ENCODE results near the gene TCOF1.
A peak's percentile ranks its signal among the peaks of the same experiment; 100 is the strongest.

TCOF1 gene

DNA sequence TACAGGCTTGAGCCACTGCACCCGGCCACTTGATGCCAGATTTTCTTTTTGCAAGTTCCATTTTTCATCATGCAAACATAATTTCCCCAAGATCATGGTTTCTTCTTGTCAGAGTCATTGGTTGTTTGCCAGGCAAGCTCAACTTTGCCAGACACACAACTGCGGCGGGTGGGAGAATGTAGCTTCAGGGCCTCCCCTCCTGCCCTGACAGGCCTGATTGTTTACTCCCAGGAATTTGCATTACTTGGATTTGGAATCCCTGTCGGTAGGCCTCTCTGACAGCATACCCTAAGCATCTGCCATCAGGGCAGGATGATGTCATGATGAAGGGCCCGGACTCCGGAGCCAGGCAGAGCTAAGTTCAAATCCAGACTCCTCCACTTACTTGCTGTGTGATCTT, 77.0 kb downstream of the TCOF1 start:
- no peak for DNase-seq

DNA sequence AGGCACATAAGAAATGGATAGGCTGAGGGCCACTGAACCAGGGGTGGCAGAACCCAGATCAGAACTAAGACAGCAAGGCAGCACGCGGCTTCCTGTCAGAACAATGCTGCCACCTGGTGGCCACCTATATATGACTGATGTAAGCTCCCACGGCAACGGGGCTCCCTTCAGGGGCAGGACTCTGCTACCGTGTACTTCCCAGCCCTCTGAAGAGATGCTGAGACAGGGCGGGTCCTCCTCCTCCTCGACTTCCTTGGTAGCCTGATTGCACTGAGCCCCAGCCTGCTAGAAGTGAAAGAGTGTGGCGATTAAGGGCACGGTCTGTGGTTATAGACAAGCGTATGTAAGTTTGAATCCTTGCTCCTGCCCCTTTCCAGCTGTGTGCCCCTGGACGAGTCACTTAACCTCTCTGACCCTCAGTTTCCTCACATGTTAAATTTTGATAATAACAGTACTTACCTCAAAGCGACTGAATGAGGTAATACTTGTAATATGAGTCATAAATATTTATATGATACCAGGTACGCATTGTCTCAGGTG, 78.7 kb downstream of the TCOF1 start:
- peak; percentile 90 for DNase-seq

DNA sequence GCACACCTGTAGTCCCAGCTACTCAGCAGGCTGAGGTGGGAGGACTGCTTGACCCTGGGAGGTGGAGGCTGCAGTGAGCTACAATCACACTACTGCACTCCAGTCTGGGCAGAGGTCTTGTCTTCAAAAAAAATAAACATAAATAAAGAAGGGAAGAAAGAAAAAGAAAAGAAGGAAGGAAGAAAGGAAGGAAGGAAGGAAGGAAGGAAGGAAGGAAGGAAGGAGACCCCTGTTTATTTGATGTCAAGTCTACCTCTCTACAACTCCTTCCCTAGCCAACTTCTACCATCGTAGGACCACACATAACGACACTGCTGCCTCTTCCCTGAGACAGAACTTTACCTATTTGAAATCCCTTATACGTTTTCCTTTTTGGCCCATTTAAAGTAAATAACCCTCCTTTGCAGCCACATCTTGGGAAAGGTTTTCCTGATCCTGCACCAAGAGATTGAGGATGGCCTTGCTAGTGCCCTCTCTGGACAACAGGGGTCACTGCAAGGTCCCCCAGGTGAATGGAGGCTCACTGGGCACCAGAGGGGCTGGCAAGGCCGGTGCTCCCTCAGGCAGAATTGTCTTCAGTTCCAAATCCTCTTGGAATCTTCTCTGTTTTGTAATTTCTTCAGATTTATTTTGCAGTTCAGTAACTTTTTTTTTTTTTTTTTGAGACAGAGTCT, 81.5 kb downstream of the TCOF1 start:
- no peak for DNase-seq

DNA sequence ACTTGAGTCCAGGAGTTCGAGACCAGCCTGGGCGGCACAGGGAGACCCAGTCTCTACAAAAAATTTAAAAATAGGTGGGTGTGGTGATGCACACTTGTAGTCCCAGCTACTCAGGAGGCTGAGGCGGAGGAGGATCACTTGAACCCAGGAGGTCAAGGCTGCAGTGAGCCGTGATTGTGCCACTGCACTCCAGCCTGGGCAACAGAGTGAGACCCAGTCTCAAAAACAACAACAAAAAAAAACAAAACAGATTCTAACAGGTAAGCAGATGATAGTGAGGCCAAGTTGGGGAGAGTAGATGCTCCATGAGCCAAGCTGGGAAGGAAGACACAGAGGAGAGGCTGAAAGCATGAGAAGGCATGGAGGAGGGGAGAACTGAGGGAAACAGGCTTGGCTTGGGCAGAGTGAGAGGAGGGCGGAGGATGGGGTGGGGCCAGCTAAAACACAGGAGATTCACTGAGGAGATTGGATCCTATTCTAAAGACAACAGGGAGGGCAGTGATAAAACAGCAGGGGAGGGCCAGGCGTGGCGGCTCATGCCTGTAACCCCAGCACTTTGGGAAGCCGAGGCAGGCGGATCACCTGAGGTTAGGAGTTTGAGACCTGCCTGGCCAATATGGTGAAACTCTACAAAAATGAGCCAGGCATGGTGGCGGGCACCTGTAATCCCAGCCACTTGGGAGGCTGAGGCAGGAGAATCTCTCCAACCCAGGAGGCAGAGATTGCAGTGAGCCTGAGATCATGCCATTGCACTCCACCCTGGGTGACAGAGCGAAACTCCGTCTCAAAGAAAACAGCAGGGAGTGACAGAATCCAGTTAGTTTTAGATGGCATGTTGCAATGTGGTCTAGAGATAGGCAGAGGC, 83.7 kb downstream of the TCOF1 start:
- no peak for DNase-seq

DNA sequence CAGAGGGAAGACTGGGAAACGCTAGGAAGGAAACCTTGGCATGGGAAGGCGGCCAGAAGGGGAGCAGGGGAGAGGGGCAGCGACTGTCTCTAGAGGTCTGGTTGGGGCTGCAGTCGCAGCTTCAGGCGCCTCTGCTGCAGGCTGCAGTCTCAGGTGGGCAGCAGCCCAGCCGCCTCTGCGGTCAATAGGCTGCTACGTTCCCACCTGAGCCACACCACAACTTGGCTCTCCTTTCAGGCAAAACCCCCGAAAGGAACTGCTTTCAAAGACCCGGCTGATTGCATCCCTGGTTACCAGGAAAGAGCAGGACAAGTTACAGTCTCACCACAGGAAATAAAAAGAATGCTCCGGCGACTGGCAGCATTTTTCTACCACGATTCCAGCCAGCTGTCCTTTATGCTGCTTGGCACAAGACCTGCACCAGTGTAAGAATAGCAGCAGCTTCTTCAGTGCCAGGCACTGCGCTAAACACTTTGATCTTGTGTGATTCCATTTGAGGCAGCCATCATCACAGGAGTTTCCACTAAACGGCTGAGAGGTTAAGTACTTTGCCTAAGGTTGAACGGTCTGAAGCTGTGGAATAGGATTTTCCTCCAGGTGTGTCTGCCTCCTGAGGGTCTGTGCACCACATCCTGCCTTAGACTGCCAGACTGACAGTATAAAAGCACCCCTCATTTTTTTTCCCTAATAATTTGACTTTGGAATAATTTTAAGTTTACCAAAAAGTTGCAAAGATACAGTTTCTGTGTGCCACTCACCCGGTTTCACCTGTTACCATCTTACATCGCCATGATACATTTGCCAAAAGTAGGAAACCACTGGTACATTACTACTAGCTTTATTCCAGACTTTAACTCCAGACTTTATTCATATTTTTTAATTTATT, 84.6 kb downstream of the TCOF1 start:
- no peak for DNase-seq

DNA sequence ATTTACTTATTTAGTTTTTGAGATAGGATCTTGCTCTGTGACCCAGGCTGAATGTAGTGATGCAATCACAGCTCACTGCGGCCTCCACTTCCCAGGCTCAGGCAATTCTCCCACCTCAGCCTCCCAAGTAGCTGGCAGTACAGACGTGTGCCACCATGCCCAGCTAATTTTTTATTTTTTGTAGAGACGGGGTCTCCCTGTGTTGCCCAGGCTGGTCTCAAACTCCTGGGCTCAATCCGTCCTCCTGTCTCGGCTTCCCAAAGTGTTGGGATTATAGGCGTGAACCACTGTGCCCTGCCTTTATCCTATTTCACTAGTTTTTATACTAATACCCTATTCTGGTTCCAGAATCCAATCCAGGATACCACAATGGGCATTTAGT, 85.2 kb downstream of the TCOF1 start:
- DNase-seq, result no peak

DNA sequence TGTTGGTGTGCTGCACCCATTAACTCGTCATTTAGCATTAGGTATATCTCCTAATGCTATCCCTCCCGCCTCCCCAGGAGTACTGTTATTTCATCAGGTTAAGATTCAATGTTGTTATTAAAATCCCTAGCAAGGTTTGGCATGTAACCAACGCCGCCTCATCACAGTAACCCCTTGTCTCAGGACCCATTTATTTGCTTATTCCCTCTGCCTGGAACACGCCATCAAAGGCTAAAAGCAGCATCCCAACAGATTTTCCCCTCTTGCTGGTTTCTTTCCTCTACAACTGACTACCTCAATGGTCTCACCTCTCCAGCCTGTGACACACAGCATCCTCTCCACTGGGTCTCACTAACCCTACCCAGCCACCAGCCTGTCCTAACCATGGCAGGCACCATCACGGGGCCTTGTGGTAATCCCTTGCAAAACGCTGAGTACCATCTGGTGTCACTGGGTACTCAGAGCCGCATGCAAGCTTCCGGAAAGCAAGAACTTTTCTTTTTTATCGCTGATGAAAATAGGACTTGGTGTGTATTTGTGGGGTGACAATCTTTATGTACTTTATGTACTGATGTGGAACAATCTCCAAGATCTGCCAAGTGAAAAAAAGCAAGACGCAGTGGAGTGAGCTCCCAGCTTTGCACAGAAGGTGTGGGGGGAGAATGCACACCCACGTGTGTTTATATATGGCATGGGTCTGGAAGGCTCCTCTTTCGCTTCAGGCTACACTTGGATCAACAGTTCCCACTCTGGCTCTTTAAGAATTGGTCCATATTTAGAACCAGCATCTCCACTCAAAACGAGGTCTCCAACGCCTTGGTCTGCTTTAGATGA, 86.0 kb downstream of the TCOF1 start:
- no peak for DNase-seq

DNA sequence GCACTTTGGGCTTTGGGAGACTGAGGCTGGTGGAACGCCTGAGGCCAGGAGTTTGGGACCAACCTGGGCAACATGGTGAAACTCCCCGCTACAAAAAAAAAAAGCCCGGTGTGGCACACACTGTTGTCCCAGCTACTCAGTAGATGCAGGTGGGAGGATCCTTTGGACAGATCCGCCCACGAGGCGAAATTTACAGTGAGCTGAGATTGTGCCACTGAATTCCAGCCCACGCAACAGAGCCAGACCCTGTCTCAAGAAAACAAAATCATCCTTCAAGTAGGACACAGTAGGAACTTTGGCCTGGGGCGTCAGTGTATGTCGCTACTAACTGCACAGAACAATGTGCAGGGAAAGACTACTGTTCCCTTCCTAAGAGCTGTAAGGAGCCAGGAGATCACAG, 87.3 kb downstream of the TCOF1 start:
- DNase-seq, result no peak

DNA sequence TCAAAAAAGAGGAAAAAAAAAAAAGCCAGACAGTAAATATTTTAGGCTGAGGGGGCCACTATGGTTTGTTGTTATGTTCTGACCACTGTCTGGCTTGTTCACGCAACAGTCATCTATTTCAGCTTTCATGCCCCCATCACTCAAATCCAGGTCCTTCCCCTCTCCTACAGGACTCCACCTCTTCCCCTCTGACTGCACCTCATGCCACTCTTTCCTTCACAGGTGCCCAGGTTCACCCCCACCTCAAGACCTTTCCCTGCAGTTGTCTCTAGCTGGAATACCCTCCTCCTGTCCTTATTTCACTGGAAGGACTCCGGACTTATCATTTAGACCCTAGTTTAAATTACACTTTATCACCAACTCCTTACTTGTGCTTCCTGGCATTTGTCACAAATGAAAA, 88.6 kb downstream of the TCOF1 start:
- no peak for DNase-seq

DNA sequence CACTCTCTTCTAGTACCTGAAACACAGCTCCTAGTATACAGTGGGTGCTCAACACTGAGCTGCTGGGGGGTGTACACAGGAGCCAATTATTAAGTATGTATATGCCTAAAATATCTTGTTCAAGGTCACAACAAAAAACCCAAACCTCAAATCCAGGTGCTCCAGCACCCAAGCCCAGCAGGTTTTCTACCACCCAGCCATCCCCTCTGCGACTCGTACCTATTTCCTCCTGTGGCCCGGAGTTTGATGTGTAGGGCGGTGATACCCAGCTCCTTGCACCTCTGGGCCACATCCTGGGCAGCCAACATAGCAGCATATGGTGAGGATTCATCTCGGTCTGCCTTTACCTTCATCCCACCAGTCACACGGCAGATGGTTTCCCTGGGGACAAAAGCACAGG, 89.1 kb downstream of the TCOF1 start:
- DNase-seq, result no peak

DNA sequence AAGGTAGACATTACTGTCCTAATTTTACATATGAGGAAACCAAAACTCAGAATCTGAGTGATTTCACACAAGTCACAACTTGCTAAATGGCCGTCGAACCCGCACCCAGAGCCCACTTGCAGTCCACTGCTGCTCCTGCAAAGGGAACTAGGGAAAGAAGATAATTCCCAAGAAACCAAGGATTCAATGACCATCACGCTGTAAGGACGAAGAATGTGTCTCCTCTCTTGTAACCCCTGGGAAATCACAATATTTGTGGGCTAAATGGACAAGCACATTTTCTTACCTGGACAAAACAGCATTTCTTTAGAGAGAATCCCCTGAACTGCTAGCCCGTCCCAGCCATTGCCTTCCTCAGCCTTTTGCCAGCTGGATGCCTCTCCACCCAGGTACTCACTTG, 89.7 kb downstream of the TCOF1 start:
- no peak for DNase-seq

DNA sequence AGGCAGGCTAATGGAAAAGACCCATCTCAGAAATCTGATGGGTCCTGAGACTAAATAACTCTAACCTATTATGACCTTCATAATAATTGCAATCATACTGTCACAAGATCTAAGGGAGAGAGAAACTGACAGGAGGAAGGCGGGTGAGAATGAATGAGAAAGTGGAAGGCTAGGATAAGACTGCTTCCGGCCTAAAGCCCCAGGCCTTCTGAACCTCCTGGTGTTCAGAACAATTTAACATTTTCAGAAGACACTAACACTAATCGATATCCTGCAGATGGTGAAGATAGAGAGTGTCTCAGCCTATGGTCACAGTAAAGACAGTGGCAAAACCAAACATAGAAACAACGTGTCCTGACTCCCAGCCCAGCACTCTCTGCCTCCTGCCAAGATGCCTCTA, 90.8 kb downstream of the TCOF1 start:
- DNase-seq, result no peak

DNA sequence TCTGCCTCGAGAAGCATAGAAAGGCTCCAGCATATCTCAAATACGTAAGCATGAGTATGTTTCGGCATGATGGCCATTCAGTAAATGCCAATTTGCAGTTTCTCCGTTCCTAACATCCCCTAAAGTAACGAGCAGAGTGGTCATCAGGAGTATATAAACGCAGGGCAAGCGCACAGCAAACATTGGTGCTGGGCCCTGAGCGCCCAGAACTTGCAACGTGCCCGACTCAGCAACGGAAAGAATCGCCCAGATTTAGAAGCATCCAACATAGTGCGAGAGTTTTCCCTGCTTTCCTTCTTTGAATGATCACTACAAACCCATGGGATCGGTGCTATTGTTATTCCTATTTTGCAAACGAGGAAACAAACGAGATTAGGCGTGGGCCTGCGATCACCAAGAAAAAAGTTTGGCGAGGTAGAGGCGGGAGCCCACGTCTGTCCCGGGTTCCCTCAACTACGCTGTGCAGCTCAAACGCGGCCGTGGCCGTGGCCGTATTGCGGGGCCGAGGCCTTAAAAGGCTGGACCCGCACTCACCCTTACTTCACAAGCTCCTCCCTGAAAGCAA, 91.5 kb downstream of the TCOF1 start:
- DNase-seq, result no peak
